Retinal pigment epithelial cell (primary cell): ENCODE measurements around the gene DMAC2.
"Not testable (repeated sequence)": the region's sequence is repeated elsewhere in the genome, so short reads cannot be mapped to it uniquely, and the experiment has no call there.

ENCODE experiments used
- DNase-seq: peaks from one replicate; pipeline ENCODE4 v3.0.0-alpha.2; 2010; ENCODE audit warnings: low read depth
- H3K4me3 ChIP-seq: 2 replicates; pipeline ENCODE4 v1.5.1; 2011; ENCODE audit warnings: mild to moderate bottlenecking, low read length, control low read depth, moderate library complexity
- TF ChIP-seq, protein P1 (sequence below): conservative IDR thresholded peaks from 2 replicates; pipeline ENCODE4 v1.5.1; 2011; ENCODE audit warnings: low read depth, low read length, control low read depth, inconsistent platforms

The DMAC2 gene

DNA sequence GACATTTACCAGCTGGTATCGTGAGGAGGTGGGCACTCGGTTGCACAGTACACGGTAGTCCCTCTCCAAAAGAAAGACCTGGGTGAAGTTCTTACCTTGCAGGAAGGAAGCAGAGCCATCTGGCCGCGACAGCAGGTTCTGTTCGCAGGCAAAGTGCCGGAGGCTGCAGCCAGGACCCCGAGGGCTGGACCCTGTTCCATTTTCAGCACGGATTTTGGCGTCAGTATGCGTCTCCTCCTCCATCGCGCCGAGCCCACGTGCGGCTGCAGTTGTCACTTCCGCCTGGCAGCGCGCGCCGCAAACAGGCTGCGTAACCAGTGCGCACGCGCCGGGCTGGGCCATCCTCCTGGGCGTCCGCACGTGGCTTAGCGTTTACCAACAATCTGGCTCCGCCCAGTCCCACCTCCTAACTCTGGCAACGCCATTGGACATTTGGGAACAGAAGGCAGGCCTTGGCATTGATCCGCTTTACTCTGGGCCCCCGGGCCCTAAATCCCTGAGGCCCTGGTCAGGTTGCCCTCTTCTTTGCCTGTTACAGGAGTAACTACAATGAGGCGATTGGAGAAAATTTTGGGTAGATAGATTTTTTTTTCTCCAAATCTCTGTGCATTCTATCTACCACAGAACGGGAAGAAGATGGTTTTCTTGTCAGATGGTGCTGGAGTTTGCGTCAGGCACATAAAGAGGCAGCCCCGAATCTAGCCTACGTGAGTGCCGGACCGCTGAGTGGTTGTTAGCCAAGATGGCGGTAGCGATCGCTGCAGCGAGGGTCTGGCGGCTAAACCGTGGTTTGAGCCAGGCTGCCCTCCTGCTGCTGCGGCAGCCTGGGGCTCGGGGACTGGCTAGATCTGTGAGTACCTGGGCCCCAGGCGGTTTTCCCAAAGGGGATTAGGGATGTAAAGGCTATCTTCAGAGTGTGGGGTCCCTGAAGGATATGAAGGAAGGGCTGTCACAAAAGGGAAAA lies 42.3 kb downstream of the DMAC2 start, which contains the start of the genes BCKDHA and EXOSC5:
Gene BCKDHA (plus strand): TSS at position 733 of the 964 bp plus-strand sequence. CDS start 10 bp downstream, at position 743.
Gene EXOSC5 (minus strand): TSS at position 274 of the 964 bp plus-strand sequence. CDS start 31 bp downstream, at position 243.
- H3K4me3 ChIP-seq = peak within 1 kb of the TSS; percentile 100
- DNase-seq = peak; percentile 99
- TF ChIP-seq, protein P1, sequence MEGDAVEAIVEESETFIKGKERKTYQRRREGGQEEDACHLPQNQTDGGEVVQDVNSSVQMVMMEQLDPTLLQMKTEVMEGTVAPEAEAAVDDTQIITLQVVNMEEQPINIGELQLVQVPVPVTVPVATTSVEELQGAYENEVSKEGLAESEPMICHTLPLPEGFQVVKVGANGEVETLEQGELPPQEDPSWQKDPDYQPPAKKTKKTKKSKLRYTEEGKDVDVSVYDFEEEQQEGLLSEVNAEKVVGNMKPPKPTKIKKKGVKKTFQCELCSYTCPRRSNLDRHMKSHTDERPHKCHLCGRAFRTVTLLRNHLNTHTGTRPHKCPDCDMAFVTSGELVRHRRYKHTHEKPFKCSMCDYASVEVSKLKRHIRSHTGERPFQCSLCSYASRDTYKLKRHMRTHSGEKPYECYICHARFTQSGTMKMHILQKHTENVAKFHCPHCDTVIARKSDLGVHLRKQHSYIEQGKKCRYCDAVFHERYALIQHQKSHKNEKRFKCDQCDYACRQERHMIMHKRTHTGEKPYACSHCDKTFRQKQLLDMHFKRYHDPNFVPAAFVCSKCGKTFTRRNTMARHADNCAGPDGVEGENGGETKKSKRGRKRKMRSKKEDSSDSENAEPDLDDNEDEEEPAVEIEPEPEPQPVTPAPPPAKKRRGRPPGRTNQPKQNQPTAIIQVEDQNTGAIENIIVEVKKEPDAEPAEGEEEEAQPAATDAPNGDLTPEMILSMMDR = no peak

DNA sequence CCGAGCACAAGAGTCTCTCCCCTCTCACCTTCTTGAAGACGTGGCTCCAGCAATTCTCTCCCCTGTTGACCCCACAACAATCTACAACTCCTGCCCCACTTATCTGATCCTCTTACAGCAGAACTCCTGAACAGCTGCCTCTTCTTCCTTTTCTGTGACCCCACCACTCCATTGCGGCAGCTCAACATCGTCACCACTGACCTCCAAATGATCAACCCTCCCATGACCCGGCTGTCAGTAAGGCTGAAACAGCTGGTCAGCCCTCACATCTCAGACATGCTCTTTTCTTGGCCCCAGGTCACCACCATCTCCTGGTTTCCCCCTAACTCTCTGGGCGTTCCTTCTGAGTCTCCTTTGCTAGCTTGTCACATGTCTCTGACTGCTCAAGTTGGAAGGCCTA lies 44.4 kb downstream of the DMAC2 start:
- no peak overlapping the region for H3K4me3 ChIP-seq
- DNase-seq = no peak
- TF ChIP-seq, protein P1 = no peak

DNA sequence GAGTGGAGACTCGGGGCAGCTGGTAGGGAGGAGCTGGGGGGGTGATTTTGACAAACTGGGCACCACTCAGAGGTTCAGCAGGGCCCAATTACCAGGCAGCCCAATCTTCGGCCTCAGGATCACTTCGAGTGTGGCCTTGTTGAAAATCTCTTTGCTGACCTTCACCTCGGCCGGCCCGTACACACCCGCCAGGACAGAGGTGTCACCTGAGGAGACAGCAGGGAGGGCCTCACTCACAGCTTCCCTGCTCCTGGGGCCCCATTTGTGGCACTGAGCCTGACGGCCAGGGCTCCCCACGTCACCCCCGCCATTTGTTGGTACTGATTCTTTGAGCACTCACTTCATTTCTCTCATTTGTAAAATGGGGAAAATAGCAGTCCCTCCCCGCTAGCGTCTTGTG lies 46.9 kb downstream of the DMAC2 start:
- TF ChIP-seq, protein P1 = no peak
- DNase-seq = no peak
- no peak overlapping the region for H3K4me3 ChIP-seq

DNA sequence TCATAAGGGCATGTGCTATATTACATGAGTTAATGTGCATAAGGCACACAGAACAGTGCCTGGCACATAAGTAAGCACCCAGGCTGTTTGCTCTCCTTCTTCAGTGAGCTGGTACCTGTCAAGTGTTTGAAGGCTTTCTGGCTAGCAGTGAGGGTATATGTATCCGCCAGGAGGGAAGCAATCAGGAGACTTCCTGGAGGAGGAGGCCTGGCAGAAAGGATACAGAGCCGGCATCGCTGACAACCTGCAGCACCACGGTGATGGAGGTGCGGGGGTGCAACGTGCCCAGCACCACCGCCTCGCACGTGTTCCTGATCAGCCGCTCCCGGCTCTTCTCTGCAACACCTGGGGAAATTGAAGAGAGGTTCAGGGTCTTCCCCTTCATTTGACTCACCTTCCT lies 48.1 kb downstream of the DMAC2 start:
- no peak for DNase-seq
- no peak overlapping the region for H3K4me3 ChIP-seq
- TF ChIP-seq, protein P1 = no peak

DNA sequence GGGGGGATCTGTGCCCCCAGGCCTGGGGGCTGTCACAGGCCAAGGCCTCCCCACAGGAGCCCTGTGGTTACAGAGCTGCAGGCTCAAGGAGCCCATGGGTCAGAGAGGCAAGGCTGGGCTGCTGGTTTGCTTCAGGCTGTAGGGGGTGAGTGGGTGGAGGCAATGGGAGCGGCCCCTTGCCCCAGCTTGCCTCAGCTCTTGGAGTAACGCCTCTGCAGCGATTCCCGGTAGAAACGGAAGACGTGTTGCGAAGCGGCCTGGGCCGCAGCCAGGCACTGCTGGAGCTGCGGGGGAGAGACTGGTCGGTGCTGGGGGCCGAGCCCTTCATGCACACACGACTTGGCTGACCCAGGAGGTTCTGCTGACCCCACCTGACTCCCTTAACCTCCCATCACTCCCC lies 53.3 kb downstream of the DMAC2 start:
- TF ChIP-seq, protein P1 = no peak
- DNase-seq = no peak
- H3K4me3 ChIP-seq = no peak overlapping the region

DNA sequence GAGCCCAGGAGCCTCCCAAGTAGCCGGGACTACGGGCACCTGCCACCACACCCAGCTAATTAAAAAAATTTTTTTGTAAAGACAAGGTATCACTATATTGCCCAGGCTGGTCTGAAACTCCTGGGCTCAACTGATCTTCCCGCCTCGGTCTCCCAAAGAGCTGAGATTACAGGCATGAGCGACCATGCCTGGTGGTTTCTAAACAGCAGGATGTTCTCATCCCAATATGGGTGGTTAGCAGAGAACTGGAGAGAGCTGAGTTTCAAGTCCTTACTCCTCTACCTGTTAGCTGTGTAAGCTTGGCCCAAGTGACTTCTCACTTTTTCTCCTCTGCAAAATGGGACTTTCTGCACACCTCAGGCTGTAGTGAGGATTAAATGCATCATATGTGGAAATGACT lies 55.4 kb downstream of the DMAC2 start:
- no peak for DNase-seq
- TF ChIP-seq, protein P1 = no peak
- no peak overlapping the region for H3K4me3 ChIP-seq

DNA sequence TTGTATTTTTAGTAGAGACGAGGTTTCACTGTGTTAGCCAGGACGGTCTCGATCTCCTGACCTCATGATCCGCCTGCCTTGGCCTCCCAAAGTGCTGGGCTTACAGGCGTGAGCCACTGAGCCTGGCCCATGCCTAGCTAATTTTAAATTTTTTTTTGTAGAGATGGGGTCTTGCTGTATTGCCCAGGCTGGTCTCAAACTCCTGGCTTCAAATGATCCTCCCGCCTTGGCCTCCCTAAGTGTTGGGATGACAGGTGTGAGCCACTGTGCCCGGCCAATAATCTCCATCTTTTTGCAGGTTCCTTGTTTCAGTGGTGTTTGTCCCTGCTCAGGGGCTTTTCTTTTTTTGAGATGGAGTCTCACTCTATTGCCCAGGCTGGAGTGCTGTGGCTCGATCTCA lies 58.2 kb downstream of the DMAC2 start:
- not testable (repeated sequence) for DNase-seq, H3K4me3 ChIP-seq
